ENCODE results near the gene RPS23. TPM values are rescaled to one million over a fixed set of nuclear protein-coding genes. Genes with fewer than 3 reads are reported as not detected.
"Not testable (repeated sequence)": the region's sequence is repeated elsewhere in the genome, so short reads cannot be mapped to it uniquely, and the experiment has no call there.

The RPS23 gene
- total RNA-seq, 2 donors from 2014 or later, result 1,224 to 1,259 TPM

- peaks cover 21% of the 10 kb centered on the region for H3K36me3 ChIP-seq
- no peaks in the 10 kb centered on the region for H3K27me3 ChIP-seq (replicated peaks; ENCODE audit: insufficient read depth)
- ATAC-seq (ENCODE audit: insufficient number of reproducible peaks, low FRiP score, low read depth), result no peak
- no peak overlapping the region for H3K27ac ChIP-seq
- DNase-seq (ENCODE audit: low spot score), result no peak
- TF ChIP-seq CTCF (IDR thresholded peaks at IDR 0.05), result no peak
- H3K9me3 ChIP-seq, result no peaks in the 10 kb centered on the region
- H3K4me1 ChIP-seq (ENCODE audit: control insufficient read depth in 1 of 2, low read depth in 2 of 2), result peaks cover 5 to 22% of the 10 kb centered on the region in 2 donors
- H3K4me3 ChIP-seq, result no peak overlapping the region
These were observed 3.6 kb downstream of the RPS23 start for GRCh38 chr5:82274343-82275211.

GRCh38 chr5:82273426-82273825 is 4.7 kb downstream of the RPS23 start:
- not testable (repeated sequence) for ATAC-seq (ENCODE audit: insufficient number of reproducible peaks, low FRiP score, low read depth)
- H3K36me3 ChIP-seq, result peaks cover 21% of the 10 kb centered on the region

GRCh38 chr5:82272571-82273356 is 5.4 kb downstream of the RPS23 start:
- not testable (repeated sequence) for H3K27me3 ChIP-seq (replicated peaks; ENCODE audit: insufficient read depth); H3K27ac ChIP-seq; H3K4me3 ChIP-seq; DNase-seq (ENCODE audit: low spot score); ATAC-seq (ENCODE audit: insufficient number of reproducible peaks, low FRiP score, low read depth); H3K9me3 ChIP-seq
- H3K36me3 ChIP-seq, result peaks cover 21% of the 10 kb centered on the region
- peaks cover 5 to 15% of the 10 kb centered on the region in 2 donors for H3K4me1 ChIP-seq (ENCODE audit: control insufficient read depth in 1 of 2, low read depth in 2 of 2)

More at GRCh38 chr5:82273426-82273825, 4.7 kb downstream of the RPS23 start:
- not testable (repeated sequence) for H3K27me3 ChIP-seq (replicated peaks; ENCODE audit: insufficient read depth); H3K9me3 ChIP-seq; H3K27ac ChIP-seq; DNase-seq (ENCODE audit: low spot score); H3K4me3 ChIP-seq
- H3K4me1 ChIP-seq (ENCODE audit: control insufficient read depth in 1 of 2, low read depth in 2 of 2), result peaks cover 5 to 15% of the 10 kb centered on the region in 2 donors

- H3K4me3 ChIP-seq; H3K9me3 ChIP-seq; H3K36me3 ChIP-seq; H3K27me3 ChIP-seq (replicated peaks; ENCODE audit: insufficient read depth); H3K27ac ChIP-seq; ATAC-seq (ENCODE audit: insufficient number of reproducible peaks, low FRiP score, low read depth); DNase-seq (ENCODE audit: low spot score): not testable (repeated sequence)
- H3K4me1 ChIP-seq (ENCODE audit: control insufficient read depth in 1 of 2, low read depth in 2 of 2), result peaks cover 12 to 13% of the 10 kb centered on the region in 2 donors
These were observed 8.8 kb downstream of the RPS23 start for GRCh38 chr5:82269363-82269762.

- H3K36me3 ChIP-seq; H3K27me3 ChIP-seq (replicated peaks; ENCODE audit: insufficient read depth); DNase-seq (ENCODE audit: low spot score); H3K27ac ChIP-seq; ATAC-seq (ENCODE audit: insufficient number of reproducible peaks, low FRiP score, low read depth); H3K9me3 ChIP-seq; H3K4me3 ChIP-seq: not testable (repeated sequence)
- peaks cover 12 to 18% of the 10 kb centered on the region in 2 donors for H3K4me1 ChIP-seq (ENCODE audit: control insufficient read depth in 1 of 2, low read depth in 2 of 2)
These were observed 10.7 kb downstream of the RPS23 start for GRCh38 chr5:82267297-82267933.

- peak overlapping the region; percentile 16 for H3K4me3 ChIP-seq
These were observed 13.1 kb downstream of the RPS23 start for GRCh38 chr5:82265047-82265446.

More at GRCh38 chr5:82265047-82265446, 13.1 kb downstream of the RPS23 start:
- Histone ChIP-seq H3K9me3 (no peaks in the 10 kb centered on the region), H3K4me1 (ENCODE audit: control insufficient read depth in 1 of 2, low read depth in 2 of 2) (peaks cover 12 to 18% of the 10 kb centered on the region in 2 donors), H3K27me3 (replicated peaks; ENCODE audit: insufficient read depth) (no peaks in the 10 kb centered on the region), H3K27ac (peak overlapping the region in 1 of 2 donors; percentile 23), H3K36me3 (no peaks in the 10 kb centered on the region)
- DNase-seq (ENCODE audit: low spot score) (no peak), ATAC-seq (ENCODE audit: insufficient number of reproducible peaks, low FRiP score, low read depth) (no peak)
- TF ChIP-seq CTCF (IDR thresholded peaks at IDR 0.05), result no peak
